T1000 (cell line): ENCODE measurements around the gene LNPEP.

Source experiments
- DNase-seq: peaks from one replicate; lab custom pipeline; 2025; ENCODE audit warnings: mixed read lengths; lab: John Stamatoyannopoulos, UW

Gene LNPEP

DNA sequence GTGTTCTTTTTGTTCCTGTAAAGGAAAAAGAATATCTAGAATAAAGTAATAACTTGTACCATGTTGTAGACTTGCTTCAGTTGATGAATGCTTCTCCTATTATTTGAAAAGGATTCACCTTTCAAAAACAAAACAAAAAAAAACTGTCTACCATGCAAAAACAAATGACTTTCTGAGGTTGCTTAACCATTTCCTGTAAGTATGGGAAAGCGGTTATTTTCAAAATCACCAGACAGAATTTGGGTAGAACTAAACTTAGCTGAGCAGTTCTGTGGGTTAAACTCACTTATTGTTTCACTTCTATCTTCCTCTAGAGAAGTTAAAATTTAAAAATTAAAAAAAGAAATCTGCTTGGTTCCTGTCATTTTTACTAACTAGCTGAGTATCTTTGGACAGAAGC lies 25.2 kb downstream of the LNPEP start:
- DNase-seq: no peak

- no peak for DNase-seq
Observed at GRCh38 chr5:96962540-96962991, 26.7 kb downstream of the LNPEP start.

DNA sequence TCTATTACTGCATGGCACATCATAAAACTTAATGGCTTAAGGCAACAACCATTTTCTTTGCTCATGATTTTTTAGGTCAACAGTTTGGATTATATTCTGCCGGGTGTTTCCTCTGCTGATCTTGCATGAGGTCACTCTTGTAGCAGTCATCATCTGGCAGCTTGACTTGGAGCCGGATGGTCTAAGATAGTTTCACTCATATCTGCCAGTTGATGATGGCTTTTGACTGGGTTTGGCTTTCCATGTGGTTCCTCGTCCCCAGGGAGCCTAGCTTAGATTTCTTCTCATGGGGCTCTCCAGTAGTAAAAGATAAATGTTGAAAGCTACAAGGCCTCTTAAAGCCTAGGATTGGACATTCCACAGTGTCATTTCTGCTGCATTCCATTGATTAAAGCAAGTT lies 27.4 kb downstream of the LNPEP start:
- no peak for DNase-seq

- no peak for DNase-seq
Observed at GRCh38 chr5:96966801-96967200, 30.9 kb downstream of the LNPEP start.

DNA sequence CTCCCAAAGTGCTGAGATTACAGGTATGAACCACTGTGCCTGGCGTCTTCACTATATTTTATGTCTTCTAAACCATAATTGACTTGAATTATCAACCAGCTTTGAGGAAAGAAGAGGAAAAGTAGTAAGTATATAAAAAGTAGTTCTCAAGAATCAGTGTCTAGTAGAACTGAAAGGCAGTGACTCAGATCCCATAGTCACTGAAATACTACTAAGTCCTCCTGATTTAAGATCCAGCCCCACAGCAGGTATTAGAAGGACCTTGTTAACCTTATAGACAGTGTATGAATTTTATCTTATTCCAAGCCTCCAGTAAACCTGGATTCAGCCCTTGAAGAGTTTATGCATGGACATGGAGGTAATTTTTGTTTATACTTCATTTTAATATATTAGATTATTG lies 31.5 kb downstream of the LNPEP start:
- DNase-seq: no peak

GRCh38 chr5:96968074-96968473 lies 32.2 kb downstream of the LNPEP start:
- DNase-seq: no peak

DNA sequence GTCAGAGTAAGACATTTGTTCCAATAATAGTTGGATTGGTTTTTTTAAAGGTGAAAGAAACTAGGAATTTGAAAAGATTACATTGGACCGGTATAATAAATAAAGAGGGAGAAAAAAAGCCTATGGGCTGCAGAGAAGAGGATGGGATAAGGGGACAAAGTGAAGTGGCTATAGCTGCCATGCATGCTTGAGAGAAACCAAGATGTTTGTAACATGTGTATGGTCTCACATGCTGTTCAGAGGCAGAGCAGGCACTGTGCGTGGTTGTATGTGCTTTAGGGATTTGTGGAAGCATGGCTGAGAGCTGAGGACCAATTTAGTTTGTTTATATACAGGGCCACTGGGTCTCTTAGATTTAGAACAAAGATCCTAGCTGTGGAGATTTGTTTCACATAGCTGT lies 32.7 kb downstream of the LNPEP start:
- no peak for DNase-seq

- DNase-seq: no peak
Observed at GRCh38 chr5:96969366-96969765, 33.5 kb downstream of the LNPEP start.

DNA sequence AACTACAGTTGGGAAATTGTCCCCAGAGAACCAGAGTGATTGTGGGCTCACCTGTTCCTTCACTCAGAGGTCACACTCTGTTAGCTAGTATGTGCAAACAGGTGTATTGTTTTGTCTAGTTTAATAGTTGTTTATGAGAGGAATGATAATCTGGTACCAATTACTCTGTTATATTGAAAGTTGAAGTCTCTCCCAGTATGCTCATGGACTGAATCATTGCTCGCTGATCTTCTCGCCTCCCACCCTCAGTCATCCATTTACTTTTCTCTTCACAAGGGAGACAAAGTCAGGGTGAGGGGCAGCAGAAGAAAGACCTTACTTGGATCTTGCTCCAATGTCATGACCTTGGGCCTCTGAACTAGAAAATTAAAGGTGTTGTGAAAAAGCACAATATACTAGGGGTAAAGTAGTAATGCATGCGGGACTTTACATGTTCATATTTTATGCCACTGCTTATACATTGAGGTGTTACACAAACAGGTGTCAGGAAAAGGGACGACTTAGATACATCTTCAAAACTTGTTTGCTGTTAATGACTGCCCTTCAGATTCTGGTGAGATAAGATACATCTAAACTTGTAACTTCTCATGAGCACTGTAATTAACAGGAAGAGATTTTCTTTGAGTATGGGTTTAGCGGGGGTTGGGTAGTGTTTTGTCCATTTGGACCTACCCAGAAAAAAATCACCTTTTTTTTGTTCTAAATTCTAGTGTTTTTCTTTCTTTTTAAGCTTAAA lies 36.9 kb downstream of the LNPEP start:
- DNase-seq: no peak

GRCh38 chr5:96973532-96974401 lies 37.9 kb downstream of the LNPEP start:
- DNase-seq: no peak

DNA sequence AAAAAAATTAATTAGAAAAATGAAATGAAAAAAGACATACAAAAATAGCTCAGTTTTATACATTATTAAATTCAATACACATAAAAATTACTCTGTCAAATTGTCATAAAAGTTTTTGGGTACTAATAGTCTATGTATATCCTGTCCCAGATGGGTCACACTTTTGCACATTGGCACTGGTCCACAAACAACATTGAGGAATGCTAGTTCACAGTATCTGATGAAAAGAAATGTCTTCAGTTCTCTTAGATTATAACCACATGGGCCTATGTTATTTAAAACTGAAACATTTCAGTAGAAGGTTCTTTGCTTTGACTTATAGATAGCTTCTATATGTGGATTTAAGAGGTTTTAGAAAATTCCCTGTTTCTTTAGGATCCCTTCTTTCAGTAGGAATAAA lies 39.8 kb downstream of the LNPEP start:
- DNase-seq: no peak

DNA sequence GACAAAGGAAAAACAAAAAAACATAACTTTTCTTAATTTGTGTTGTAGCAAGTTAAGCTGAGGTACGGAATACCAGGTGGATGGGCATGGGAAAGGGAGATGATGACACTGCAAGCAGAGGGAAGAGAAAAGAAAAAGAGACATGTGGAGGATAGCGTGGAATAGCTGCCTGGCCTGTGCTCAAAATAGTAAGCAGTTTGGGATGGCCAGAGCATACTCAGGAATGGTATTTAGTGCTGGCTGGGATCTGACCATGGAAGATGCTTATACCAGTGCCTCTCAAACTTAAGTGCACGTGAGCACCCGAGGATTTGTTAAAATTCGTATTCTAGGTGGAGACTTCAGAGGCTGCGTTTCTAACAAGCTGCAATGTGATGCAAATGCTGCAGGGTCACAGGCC lies 41.3 kb downstream of the LNPEP start:
- no peak for DNase-seq

DNA sequence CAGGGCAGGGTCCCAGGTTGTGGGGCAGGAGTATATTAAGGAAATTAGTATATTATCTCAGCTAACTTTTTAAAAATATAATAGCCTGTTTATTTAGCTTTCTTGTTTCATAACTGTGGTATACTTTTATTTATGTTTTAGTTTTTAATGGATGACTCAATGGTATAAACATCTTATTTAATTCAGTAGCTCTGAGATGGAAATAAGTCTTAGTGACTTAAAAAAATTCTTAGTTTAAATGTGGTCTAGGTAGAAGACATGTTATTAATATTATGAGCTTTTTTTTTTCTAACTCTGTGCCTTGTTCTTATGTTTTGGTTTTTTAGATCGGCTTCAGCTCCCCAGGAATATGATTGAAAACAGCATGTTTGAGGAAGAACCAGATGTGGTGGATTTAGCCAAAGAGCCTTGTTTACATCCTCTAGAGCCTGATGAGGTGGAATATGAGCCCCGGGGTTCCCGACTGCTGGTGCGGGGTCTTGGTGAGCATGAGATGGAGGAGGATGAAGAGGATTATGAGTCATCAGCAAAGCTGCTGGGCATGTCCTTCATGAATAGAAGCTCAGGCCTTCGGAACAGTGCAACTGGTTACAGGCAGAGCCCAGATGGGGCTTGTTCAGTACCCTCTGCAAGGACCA lies 43.1 kb downstream of the LNPEP start:
- DNase-seq: no peak

- DNase-seq: no peak
Observed at GRCh38 chr5:96984506-96985192, 48.8 kb downstream of the LNPEP start.

- DNase-seq: no peak
Observed at GRCh38 chr5:96986450-96986849, 50.6 kb downstream of the LNPEP start.

DNA sequence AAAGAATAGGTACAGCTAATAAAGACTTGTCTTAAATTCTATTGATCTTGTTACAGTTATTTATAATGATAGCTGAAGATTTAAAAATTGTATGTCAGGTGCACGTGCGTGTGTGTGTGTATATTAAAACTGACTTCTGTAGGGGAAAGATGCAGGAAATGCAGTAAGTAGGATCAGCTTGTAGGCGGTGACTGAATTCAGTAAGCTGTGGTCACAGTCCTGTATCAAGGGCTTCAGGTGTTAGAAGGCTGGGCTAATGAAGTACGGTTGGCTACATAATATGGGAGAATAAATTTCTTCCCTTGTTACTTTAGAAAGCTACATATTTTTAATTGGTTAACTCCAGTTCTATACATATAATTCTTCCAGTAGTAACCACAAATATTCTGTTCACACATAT lies 54.2 kb downstream of the LNPEP start:
- no peak for DNase-seq

DNA sequence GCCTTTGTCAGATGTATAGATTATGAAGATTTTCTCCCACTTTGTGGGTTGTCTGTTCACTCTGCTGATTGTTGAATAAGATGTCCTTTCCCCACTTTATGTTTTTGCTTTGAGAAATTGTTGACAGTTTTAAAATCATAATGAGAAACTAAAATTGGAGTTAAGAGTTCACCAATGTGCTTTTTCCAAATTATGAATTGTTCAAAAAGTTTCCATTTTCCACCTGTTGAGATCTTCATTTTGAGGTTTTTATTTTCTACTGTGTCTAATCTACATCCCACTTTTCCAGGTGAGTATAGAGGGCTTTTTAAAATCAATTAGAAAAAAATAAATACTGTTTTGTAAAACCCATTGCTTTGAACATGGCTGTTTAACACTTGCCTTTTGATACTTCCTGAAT lies 55.8 kb downstream of the LNPEP start:
- DNase-seq: no peak

GRCh38 chr5:96993760-96994159 lies 57.9 kb downstream of the LNPEP start:
- no peak for DNase-seq

DNA sequence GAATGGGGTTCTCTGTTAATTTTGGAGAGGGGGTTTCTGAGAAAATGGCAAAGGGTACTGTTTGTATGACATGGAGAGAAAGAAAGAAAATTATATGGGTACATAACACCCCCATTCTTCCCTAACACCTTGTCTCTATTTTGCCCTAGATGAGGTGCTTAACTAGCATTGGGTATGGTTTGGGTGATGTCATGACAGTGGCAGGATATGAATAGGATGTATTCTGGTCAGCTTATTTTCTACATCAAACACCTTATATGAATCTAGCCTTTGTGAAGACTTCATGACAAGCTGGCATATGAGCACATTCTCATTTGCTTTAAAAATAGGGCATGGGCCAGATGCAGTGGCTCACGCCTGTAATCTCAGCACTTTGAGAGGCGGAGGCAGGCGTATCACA lies 58.6 kb downstream of the LNPEP start:
- no peak for DNase-seq

DNA sequence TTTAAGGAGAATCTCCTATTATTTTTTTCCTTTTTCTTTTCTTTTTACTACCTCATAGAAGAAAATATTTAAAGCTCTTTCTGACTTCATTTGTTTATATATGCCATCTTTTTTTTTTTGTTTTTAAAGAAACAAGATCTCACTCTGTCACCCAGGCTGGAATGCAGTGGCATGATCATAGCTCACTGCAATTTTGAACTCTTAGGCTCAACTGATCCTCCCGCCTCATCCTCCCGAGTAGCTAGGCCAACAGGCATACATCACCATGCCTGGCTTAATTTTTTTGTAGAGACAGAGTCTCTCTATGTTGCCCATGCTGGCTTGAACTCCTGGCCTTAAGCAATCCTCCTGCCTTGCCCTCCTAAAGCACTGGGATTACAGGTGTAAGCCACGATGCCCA lies 59.5 kb downstream of the LNPEP start:
- DNase-seq: no peak

DNA sequence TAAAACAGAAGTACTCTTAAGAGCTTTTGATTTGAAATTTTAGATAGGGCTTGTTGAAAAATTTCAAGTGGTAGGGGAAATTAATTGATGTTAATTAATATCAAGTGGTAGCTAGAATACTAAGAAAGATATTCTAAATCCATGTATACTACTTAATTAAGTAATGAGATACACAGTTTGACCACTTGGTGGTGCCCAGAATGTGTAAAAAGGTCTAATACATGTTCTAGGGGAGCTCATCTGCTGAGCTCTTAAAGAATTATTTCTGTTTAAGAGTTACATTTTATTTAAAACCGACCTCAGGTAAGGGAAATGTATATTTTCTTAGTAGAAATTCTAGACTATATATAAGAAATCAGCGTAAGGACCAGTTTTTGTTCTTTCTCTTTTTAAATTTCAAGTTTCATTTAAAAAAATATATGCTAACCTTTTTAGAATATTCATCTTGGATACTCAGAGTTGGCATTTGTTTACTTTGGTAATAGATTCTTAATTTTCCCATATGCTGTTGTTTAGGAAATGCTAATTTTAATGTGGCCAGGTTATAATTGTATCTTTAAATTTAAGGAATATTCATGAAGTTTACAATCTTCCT lies 61.5 kb downstream of the LNPEP start:
- DNase-seq: no peak

GRCh38 chr5:96999856-97000255 lies 64.0 kb downstream of the LNPEP start:
- no peak for DNase-seq
